ENCODE data around the gene MRC2. TPM values are rescaled to one million over a fixed set of nuclear protein-coding genes. Genes with fewer than 3 reads are reported as not detected.

MRC2 gene
- total RNA-seq, 1 donor from 2014 or later: 361 TPM

DNA sequence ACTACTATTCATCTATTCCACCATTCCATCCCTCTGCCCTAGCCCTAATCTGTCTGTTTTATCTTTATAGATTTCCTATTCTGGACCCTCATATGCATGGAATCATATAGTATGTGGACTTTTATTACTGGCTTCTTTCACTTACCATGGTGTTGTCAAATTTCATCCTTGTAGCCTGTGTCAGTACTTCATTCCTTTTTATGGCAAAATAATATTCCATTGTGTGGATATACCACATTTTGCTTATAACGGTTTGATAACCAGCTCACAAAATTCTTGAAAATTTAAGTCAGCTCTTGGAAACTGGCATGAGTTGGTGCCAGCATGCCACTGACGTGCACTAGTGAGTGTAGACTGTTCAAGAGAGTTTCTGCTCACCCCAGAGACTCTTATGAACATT is 30.3 kb upstream of the MRC2 start:
- Mint-ChIP-seq H3K27ac (ENCODE audit: unreplicated experiment) (no peak overlapping the region), H3K9me3 (ENCODE audit: unreplicated experiment) (no peaks in the 10 kb centered on the region), H3K27me3 (ENCODE audit: low read depth, unreplicated experiment) (no peaks in the 10 kb centered on the region), H3K4me1 (ENCODE audit: low read depth, unreplicated experiment) (peaks cover 5% of the 10 kb centered on the region), H3K36me3 (ENCODE audit: low read depth, unreplicated experiment) (peaks cover 28% of the 10 kb centered on the region), H3K4me3 (ENCODE audit: unreplicated experiment) (no peak overlapping the region)
- TF ChIP-seq, protein P1, sequence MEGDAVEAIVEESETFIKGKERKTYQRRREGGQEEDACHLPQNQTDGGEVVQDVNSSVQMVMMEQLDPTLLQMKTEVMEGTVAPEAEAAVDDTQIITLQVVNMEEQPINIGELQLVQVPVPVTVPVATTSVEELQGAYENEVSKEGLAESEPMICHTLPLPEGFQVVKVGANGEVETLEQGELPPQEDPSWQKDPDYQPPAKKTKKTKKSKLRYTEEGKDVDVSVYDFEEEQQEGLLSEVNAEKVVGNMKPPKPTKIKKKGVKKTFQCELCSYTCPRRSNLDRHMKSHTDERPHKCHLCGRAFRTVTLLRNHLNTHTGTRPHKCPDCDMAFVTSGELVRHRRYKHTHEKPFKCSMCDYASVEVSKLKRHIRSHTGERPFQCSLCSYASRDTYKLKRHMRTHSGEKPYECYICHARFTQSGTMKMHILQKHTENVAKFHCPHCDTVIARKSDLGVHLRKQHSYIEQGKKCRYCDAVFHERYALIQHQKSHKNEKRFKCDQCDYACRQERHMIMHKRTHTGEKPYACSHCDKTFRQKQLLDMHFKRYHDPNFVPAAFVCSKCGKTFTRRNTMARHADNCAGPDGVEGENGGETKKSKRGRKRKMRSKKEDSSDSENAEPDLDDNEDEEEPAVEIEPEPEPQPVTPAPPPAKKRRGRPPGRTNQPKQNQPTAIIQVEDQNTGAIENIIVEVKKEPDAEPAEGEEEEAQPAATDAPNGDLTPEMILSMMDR (IDR thresholded peaks at IDR 0.05; ENCODE audit: insufficient read depth, low read depth, low read length): no peak
- TF ChIP-seq EZH2 (IDR thresholded peaks at IDR 0.05; ENCODE audit: insufficient read depth, low read length): no peak
- no peak for FAIRE-seq
- Histone ChIP-seq H3K27me3 (ENCODE audit: insufficient read depth, low read length) (no peaks in the 10 kb centered on the region), H2AFZ (ENCODE audit: low read depth, low read length) (no peak overlapping the region), H3K27ac (ENCODE audit: low read depth, low read length) (no peak overlapping the region), H3K4me2 (ENCODE audit: low read length) (no peak overlapping the region), H3K9me3 (ENCODE audit: insufficient read depth, low read depth, low read length) (no peaks in the 10 kb centered on the region), H3K4me3 (ENCODE audit: insufficient read depth, low read depth, low read length) (no peak overlapping the region), H3K79me2 (ENCODE audit: insufficient read depth, low read length) (peaks cover 3% of the 10 kb centered on the region), H3K36me3 (ENCODE audit: insufficient read depth, low read length) (peaks cover 37% of the 10 kb centered on the region), H3K9ac (ENCODE audit: low read length) (no peak overlapping the region), H3K4me1 (ENCODE audit: insufficient read depth, low read length) (no peaks in the 10 kb centered on the region), H4K20me1 (ENCODE audit: insufficient read depth, low read length) (peaks cover 7% of the 10 kb centered on the region)
- no peak for DNase-seq (ENCODE audit: low read depth)

DNA sequence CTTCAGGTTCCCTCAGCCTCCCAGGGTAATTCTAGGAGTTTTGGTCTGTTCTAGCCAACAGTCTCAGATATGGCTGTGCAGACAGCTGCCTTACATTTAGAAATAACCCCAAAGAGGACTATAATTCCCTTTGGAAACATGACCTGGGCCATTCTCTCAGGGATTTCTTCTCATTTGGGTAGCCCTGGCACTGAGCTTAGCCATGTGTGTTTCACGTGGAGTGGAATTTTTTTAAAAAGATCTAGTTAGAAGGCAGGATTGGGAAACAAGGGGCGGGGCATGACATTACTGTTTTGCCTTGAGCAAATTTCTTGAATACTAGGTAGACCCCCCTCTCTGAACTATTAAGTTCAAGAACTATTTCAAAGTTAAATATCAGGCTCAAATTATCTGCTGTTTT is 29.6 kb upstream of the MRC2 start:
- Histone ChIP-seq H4K20me1 (ENCODE audit: insufficient read depth, low read length) (peaks cover 4% of the 10 kb centered on the region), H3K36me3 (ENCODE audit: insufficient read depth, low read length) (peaks cover 38% of the 10 kb centered on the region), H3K9me3 (ENCODE audit: insufficient read depth, low read depth, low read length) (no peaks in the 10 kb centered on the region), H3K27me3 (ENCODE audit: insufficient read depth, low read length) (no peaks in the 10 kb centered on the region), H3K4me3 (ENCODE audit: insufficient read depth, low read depth, low read length) (no peak overlapping the region), H2AFZ (ENCODE audit: low read depth, low read length) (no peak overlapping the region), H3K4me2 (ENCODE audit: low read length) (no peak overlapping the region), H3K27ac (ENCODE audit: low read depth, low read length) (no peak overlapping the region), H3K9ac (ENCODE audit: low read length) (no peak overlapping the region), H3K79me2 (ENCODE audit: insufficient read depth, low read length) (peaks cover 3% of the 10 kb centered on the region), H3K4me1 (ENCODE audit: insufficient read depth, low read length) (no peaks in the 10 kb centered on the region)
- DNase-seq (ENCODE audit: low read depth) (no peak), FAIRE-seq (no peak)
- H3K27me3 Mint-ChIP-seq (ENCODE audit: low read depth, unreplicated experiment): no peaks in the 10 kb centered on the region
- peaks cover 5% of the 10 kb centered on the region for H3K4me1 Mint-ChIP-seq (ENCODE audit: low read depth, unreplicated experiment)
- no peaks in the 10 kb centered on the region for H3K9me3 Mint-ChIP-seq (ENCODE audit: unreplicated experiment)
- H3K27ac Mint-ChIP-seq (ENCODE audit: unreplicated experiment): no peak overlapping the region
- H3K36me3 Mint-ChIP-seq (ENCODE audit: low read depth, unreplicated experiment): peaks cover 34% of the 10 kb centered on the region
- H3K4me3 Mint-ChIP-seq (ENCODE audit: unreplicated experiment): no peak overlapping the region
- TF ChIP-seq EZH2 (IDR thresholded peaks at IDR 0.05; ENCODE audit: insufficient read depth, low read length): no peak
- TF ChIP-seq, protein P1 (IDR thresholded peaks at IDR 0.05; ENCODE audit: insufficient read depth, low read depth, low read length): no peak

DNA sequence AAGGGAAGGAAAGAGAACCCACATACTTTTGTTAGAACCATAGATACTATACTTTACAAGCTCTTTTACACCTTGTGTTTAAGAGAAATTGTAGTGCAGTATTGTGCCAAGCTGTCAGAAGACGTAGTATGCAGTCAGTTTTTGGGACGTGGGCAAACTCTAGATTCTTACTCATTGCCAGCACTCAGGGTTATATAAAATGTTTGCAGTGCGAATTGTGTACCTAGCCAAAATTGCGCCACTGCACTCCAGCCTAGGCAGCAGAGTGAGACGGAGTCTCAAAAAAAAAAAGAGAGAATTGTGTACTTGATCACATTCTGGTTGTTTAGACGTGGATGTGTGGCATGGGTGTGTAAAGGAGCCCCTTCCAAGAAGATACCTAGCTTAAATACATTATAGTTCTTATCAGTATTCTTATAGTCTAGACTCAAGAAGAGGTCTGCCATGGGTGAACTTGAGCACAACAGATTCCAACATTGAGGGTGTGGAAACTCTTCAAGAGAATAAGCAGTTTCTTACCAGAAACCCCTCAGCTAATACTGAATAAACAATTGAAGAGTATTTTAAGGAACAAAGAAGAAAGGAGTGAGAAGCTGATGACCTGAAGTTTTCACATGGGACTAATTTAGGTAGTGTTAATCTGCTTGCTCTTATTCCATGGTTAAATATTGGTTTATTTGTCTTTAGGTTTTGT is 27.4 kb upstream of the MRC2 start:
- Histone ChIP-seq H3K79me2 (ENCODE audit: insufficient read depth, low read length) (peaks cover 3% of the 10 kb centered on the region), H3K27me3 (ENCODE audit: insufficient read depth, low read length) (no peaks in the 10 kb centered on the region), H3K9ac (ENCODE audit: low read length) (no peak overlapping the region), H3K4me3 (ENCODE audit: insufficient read depth, low read depth, low read length) (no peak overlapping the region), H3K27ac (ENCODE audit: low read depth, low read length) (no peak overlapping the region), H3K9me3 (ENCODE audit: insufficient read depth, low read depth, low read length) (no peaks in the 10 kb centered on the region), H3K4me1 (ENCODE audit: insufficient read depth, low read length) (no peaks in the 10 kb centered on the region), H2AFZ (ENCODE audit: low read depth, low read length) (no peak overlapping the region), H3K36me3 (ENCODE audit: insufficient read depth, low read length) (peaks cover 38% of the 10 kb centered on the region), H3K4me2 (ENCODE audit: low read length) (no peak overlapping the region), H4K20me1 (ENCODE audit: insufficient read depth, low read length) (peaks cover 4% of the 10 kb centered on the region)
- H3K4me3 Mint-ChIP-seq (ENCODE audit: unreplicated experiment): no peak overlapping the region
- peaks cover 39% of the 10 kb centered on the region for H3K36me3 Mint-ChIP-seq (ENCODE audit: low read depth, unreplicated experiment)
- H3K9me3 Mint-ChIP-seq (ENCODE audit: unreplicated experiment): no peaks in the 10 kb centered on the region
- no peak for FAIRE-seq
- TF ChIP-seq, protein P1 (IDR thresholded peaks at IDR 0.05; ENCODE audit: insufficient read depth, low read depth, low read length): no peak
- no peak for TF ChIP-seq EZH2 (IDR thresholded peaks at IDR 0.05; ENCODE audit: insufficient read depth, low read length)
- no peak overlapping the region for H3K27ac Mint-ChIP-seq (ENCODE audit: unreplicated experiment)
- DNase-seq (ENCODE audit: low read depth): no peak
- H3K4me1 Mint-ChIP-seq (ENCODE audit: low read depth, unreplicated experiment): peaks cover 5% of the 10 kb centered on the region
- H3K27me3 Mint-ChIP-seq (ENCODE audit: low read depth, unreplicated experiment): no peaks in the 10 kb centered on the region
